GM19372 (cell line): Measurements from ENCODE around the gene PEAR1.
"Not testable (repeated sequence)": the region's sequence is repeated elsewhere in the genome, so short reads cannot be mapped to it uniquely, and the experiment has no call there.

Source experiments
- ATAC-seq: cut with Tn5 transposase; IDR thresholded peaks from one replicate; pipeline ENCODE4 v1.9.1; 2021; ENCODE audit warnings: mild to moderate bottlenecking, low read depth, moderate library complexity; ENCODE audit not compliant: unreplicated experiment

PEAR1 gene

GRCh38 chr1:156912310-156912709 lies 18.8 kb downstream of the PEAR1 start:
- ATAC-seq: no peak

- no peak for ATAC-seq
Measured at GRCh38 chr1:156912861-156913808, 19.6 kb downstream of the PEAR1 start.

GRCh38 chr1:156913809-156914387 lies 20.4 kb downstream of the PEAR1 start:
- ATAC-seq: no peak

- ATAC-seq: no peak
Measured at GRCh38 chr1:156914440-156914856, 20.9 kb downstream of the PEAR1 start.

- no peak for ATAC-seq
Measured at GRCh38 chr1:156920233-156921052, 26.9 kb downstream of the PEAR1 start, which contains the start of gene LRRC71. LRRC71 (plus strand) TSS chr1:156920632; CDS start chr1:156920804, 172 bp downstream.

GRCh38 chr1:156921053-156921529 lies 27.6 kb downstream of the PEAR1 start:
- ATAC-seq: no peak

GRCh38 chr1:156922986-156923669 lies 29.6 kb downstream of the PEAR1 start:
- ATAC-seq: no peak

- ATAC-seq: no peak
Measured at GRCh38 chr1:156923670-156924477, 30.4 kb downstream of the PEAR1 start.

GRCh38 chr1:156924478-156925153 lies 31.1 kb downstream of the PEAR1 start:
- no peak for ATAC-seq

- no peak for ATAC-seq
Measured at GRCh38 chr1:156925154-156926010, 31.9 kb downstream of the PEAR1 start.

- no peak for ATAC-seq
Measured at GRCh38 chr1:156926175-156926574, 32.7 kb downstream of the PEAR1 start.

- not testable (repeated sequence) for ATAC-seq
Measured at GRCh38 chr1:156926695-156927094, 33.2 kb downstream of the PEAR1 start.

- ATAC-seq: no peak
Measured at GRCh38 chr1:156927215-156928042, 33.9 kb downstream of the PEAR1 start.

- no peak for ATAC-seq
Measured at GRCh38 chr1:156928043-156928602, 34.6 kb downstream of the PEAR1 start.

GRCh38 chr1:156929596-156930238 lies 36.2 kb downstream of the PEAR1 start:
- no peak for ATAC-seq

- ATAC-seq: no peak
Measured at GRCh38 chr1:156930483-156930882, 37.0 kb downstream of the PEAR1 start.
